Esophagus (tissue), 2 donors: ENCODE data around the gene VPS35L. TPM values are rescaled to one million over a fixed set of nuclear protein-coding genes. Genes with fewer than 3 reads are reported as not detected.

ENCODE experiments used
- H3K27ac ChIP-seq, 2 donors: one replicate each; pipeline ENCODE4 v1.5.1; 2013; ENCODE audit warnings: low read depth in 2 of 2, mild to moderate bottlenecking in 2 of 2, inconsistent platforms in 1 of 2, low read length in 1 of 2, moderate library complexity in 1 of 2
- H3K27me3 ChIP-seq, 2 donors: one replicate each; pipeline ENCODE4 v1.6.1; 2013; ENCODE audit warnings: low read length in 2 of 2, control low read depth in 1 of 2, mild to moderate bottlenecking in 1 of 2; ENCODE audit not compliant: insufficient read depth in 2 of 2, control insufficient read depth in 1 of 2
- H3K36me3 ChIP-seq, 2 donors: one replicate each; pipeline ENCODE4 v1.6.1; 2013; ENCODE audit warnings: low read length in 1 of 2; ENCODE audit not compliant: control insufficient read depth in 2 of 2, insufficient read depth in 2 of 2
- H3K4me1 ChIP-seq, 2 donors: one replicate each; pipeline ENCODE4 v1.6.1; 2013; ENCODE audit warnings: low read length in 1 of 2; ENCODE audit not compliant: control insufficient read depth in 2 of 2, insufficient read depth in 2 of 2
- H3K4me3 ChIP-seq, 2 donors: one replicate each; pipeline ENCODE4 v1.5.1; 2013; ENCODE audit warnings: low read length in 2 of 2, mild to moderate bottlenecking in 2 of 2, low read depth in 1 of 2, moderate library complexity in 1 of 2
- H3K9me3 ChIP-seq, 2 donors: one replicate each; pipeline ENCODE4 v1.6.1; 2013; ENCODE audit warnings: mild to moderate bottlenecking in 2 of 2, low read depth in 1 of 2, low read length in 1 of 2, moderate library complexity in 1 of 2; ENCODE audit not compliant: control insufficient read depth in 2 of 2, insufficient read depth in 1 of 2
- WGBS, 2 donors: extraction: QIAGEN DNeasy Blood & Tissue Kit; methylation state at CpG; one replicate each; pipeline ENCODE4 v1.1.7; 2013; 5-methylcytosine and 5-hydroxymethylcytosine counted together
- polyA plus RNA-seq, 2 donors: library from polyadenylated mRNA; stranded (reverse); fragments of 200-250 nt; gene quantifications; one replicate each; pipeline ENCODE4 v1.2.3, GENCODE V29; 2013
- donor health status: healthy with polysubstance abuse.
- donor health status: Bipolar disorder and iron deficiency.

The VPS35L gene
- polyA plus RNA-seq, 2 donors = 21.3 to 25.3 TPM

- peaks cover 0 to 5% of the 10 kb centered on the region in 2 donors for H3K36me3 ChIP-seq
- WGBS, 2 donors = 78 to 83% methylated on average over 7 of the region's 7 CpGs
- H3K27ac ChIP-seq = peak overlapping the region; percentile 2 to 55
- H3K4me3 ChIP-seq = no peak overlapping the region
- no peaks in the 10 kb centered on the region for H3K9me3 ChIP-seq
- H3K4me1 ChIP-seq = no peaks in the 10 kb centered on the region
- no peaks in the 10 kb centered on the region for H3K27me3 ChIP-seq
Measured at GRCh38 chr16:19636436-19637267, 81.1 kb downstream of the VPS35L start.

- no peaks in the 10 kb centered on the region for H3K27me3 ChIP-seq
- no peak overlapping the region for H3K27ac ChIP-seq
- H3K36me3 ChIP-seq = peaks cover 0 to 2% of the 10 kb centered on the region in 2 donors
- 59 to 61% methylated on average over 8 of the region's 8 CpGs for WGBS, 2 donors
- H3K9me3 ChIP-seq = no peaks in the 10 kb centered on the region
- H3K4me1 ChIP-seq = no peaks in the 10 kb centered on the region
- no peak overlapping the region for H3K4me3 ChIP-seq
Measured at GRCh38 chr16:19639986-19640421, 84.5 kb downstream of the VPS35L start.

- Histone ChIP-seq H3K27me3 (no peaks in the 10 kb centered on the region), H3K36me3 (peaks cover 1 to 5% of the 10 kb centered on the region in 2 donors), H3K4me1 (no peaks in the 10 kb centered on the region), H3K4me3 (no peak overlapping the region), H3K9me3 (no peaks in the 10 kb centered on the region), H3K27ac (peak overlapping the region in 1 of 2 donors; percentile 22)
- 85 to 92% methylated on average over 4 of the region's 4 CpGs for WGBS, 2 donors
Measured at GRCh38 chr16:19642501-19642900, 87.0 kb downstream of the VPS35L start.

GRCh38 chr16:19644877-19645276 is 89.4 kb downstream of the VPS35L start:
- Histone ChIP-seq H3K4me3 (no peak overlapping the region), H3K4me1 (no peaks in the 10 kb centered on the region), H3K9me3 (no peaks in the 10 kb centered on the region), H3K27me3 (no peaks in the 10 kb centered on the region), H3K27ac (peak overlapping the region in 1 of 2 donors; percentile 69), H3K36me3 (peaks cover 1 to 5% of the 10 kb centered on the region in 2 donors)
- 68 to 75% methylated on average over 4 of the region's 4 CpGs for WGBS, 2 donors

- H3K36me3 ChIP-seq = peaks cover 1 to 5% of the 10 kb centered on the region in 2 donors
- peak overlapping the region in 1 of 2 donors; percentile 69 for H3K27ac ChIP-seq
- H3K9me3 ChIP-seq = no peaks in the 10 kb centered on the region
- 72 to 78% methylated on average over 7 of the region's 7 CpGs for WGBS, 2 donors
- H3K4me1 ChIP-seq = no peaks in the 10 kb centered on the region
- no peak overlapping the region for H3K4me3 ChIP-seq
- H3K27me3 ChIP-seq = no peaks in the 10 kb centered on the region
Measured at GRCh38 chr16:19645557-19645981, 90.1 kb downstream of the VPS35L start.

- H3K4me3 ChIP-seq = no peak overlapping the region
- no peak overlapping the region for H3K27ac ChIP-seq
- H3K27me3 ChIP-seq = no peaks in the 10 kb centered on the region
- peaks cover 14 to 23% of the 10 kb centered on the region in 2 donors for H3K36me3 ChIP-seq
- no peaks in the 10 kb centered on the region for H3K4me1 ChIP-seq
- 82 to 95% methylated on average over 3 of the region's 3 CpGs for WGBS, 2 donors
- no peaks in the 10 kb centered on the region for H3K9me3 ChIP-seq
Measured at GRCh38 chr16:19649980-19650379, 94.5 kb downstream of the VPS35L start.

GRCh38 chr16:19654147-19654546 is 98.6 kb downstream of the VPS35L start:
- Histone ChIP-seq H3K4me3 (no peak overlapping the region), H3K9me3 (no peaks in the 10 kb centered on the region), H3K27me3 (no peaks in the 10 kb centered on the region), H3K36me3 (peaks cover 15 to 23% of the 10 kb centered on the region in 2 donors), H3K4me1 (no peaks in the 10 kb centered on the region), H3K27ac (no peak overlapping the region)
- 94 to 96% methylated on average over 9 of the region's 9 CpGs for WGBS, 2 donors

GRCh38 chr16:19655242-19655777 is 99.8 kb downstream of the VPS35L start:
- H3K36me3 ChIP-seq = peaks cover 15 to 23% of the 10 kb centered on the region in 2 donors
- H3K9me3 ChIP-seq = no peaks in the 10 kb centered on the region
- 71 to 86% methylated on average over 9 of the region's 9 CpGs for WGBS, 2 donors
- no peaks in the 10 kb centered on the region for H3K4me1 ChIP-seq
- H3K27ac ChIP-seq = no peak overlapping the region
- H3K27me3 ChIP-seq = no peaks in the 10 kb centered on the region
- no peak overlapping the region for H3K4me3 ChIP-seq

- peaks cover 12 to 21% of the 10 kb centered on the region in 2 donors for H3K36me3 ChIP-seq
Measured at GRCh38 chr16:19657831-19658230, 102.3 kb downstream of the VPS35L start.

More at GRCh38 chr16:19657831-19658230, 102.3 kb downstream of the VPS35L start:
- Histone ChIP-seq H3K27me3 (no peaks in the 10 kb centered on the region), H3K27ac (no peak overlapping the region), H3K4me3 (no peak overlapping the region), H3K9me3 (no peaks in the 10 kb centered on the region), H3K4me1 (no peaks in the 10 kb centered on the region)
- WGBS, 2 donors = 79 to 82% methylated on average over 4 of the region's 4 CpGs
